ENCODE results near the gene OPCML. TPM values are rescaled to one million over a fixed set of nuclear protein-coding genes. Genes with fewer than 3 reads are reported as not detected.

The OPCML gene
- total and polyA plus RNA-seq, 2 of the 13 experiments (the other 11 are each of a cell fraction or from before 2014, with no cell fraction given) = not detected

DNA sequence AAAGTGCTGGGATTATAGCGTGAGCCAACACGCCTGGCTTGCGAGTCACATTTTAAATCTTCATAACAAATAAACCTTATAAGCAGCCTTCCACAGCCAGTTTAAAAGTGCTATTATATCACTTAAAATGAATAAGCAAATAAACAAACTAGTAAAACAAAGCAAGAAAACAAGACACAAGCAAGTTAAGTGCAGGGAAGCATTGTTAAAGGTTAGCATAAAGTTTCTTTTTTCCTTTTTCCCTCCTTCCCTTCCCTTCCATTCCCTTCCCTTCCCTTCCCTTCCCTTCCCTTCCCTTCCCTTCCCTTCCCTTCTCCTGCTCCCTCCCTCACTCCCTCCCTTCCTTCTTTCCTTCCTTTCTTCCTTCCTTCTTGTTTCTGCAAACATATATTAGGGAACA lies 278.7 kb downstream of the OPCML start:
- no peak overlapping the region for H2AFZ ChIP-seq (ENCODE audit: low read length)
- no peaks in the 10 kb centered on the region for H3K36me3 ChIP-seq (replicated peaks in 1 of 2; ENCODE audit: control insufficient read depth in 1 of 2, insufficient read depth in 2 of 2, low read length in 2 of 2)
- DNase-seq (ENCODE audit: low spot score) = no peak
- H3K9ac ChIP-seq (ENCODE audit: insufficient read depth, low read depth, low read length) = no peak overlapping the region
- in situ Hi-C loops (cut with HindIII; ENCODE audit: extremely low pct_ligation_motif_present, low pct_unique_long_range_greater_than_20kb) = no loop called here
- no peak overlapping the region for H3K27ac ChIP-seq (ENCODE audit: extremely low read length, insufficient read depth, low read length)
- H3K4me3 ChIP-seq (replicated peaks in 1 of 3; ENCODE audit: insufficient read depth in 1 of 3, low read depth in 2 of 3, low read length in 3 of 3) = no peak overlapping the region
- no peak overlapping the region for H3K4me2 ChIP-seq (ENCODE audit: low read depth, low read length)
- no peak for TF ChIP-seq ZNF761 (CRISPR knock-in tag; conservative IDR thresholded peaks at IDR 0.05)
- peak; percentile 94 for TF ChIP-seq HNRNPK (IDR thresholded peaks at IDR 0.05; ENCODE audit: low read depth, low read length, poor library complexity, severe bottlenecking)
- H4K20me1 ChIP-seq (ENCODE audit: insufficient read depth, low read length) = no peaks in the 10 kb centered on the region
- POLR2A ChIA-PET = no interaction called here
- H3K27me3 ChIP-seq (ENCODE audit: control insufficient read depth in 1 of 2, insufficient read depth in 2 of 2, low read length in 2 of 2) = no peaks in the 10 kb centered on the region; a peak in 1 of 5 replicates
- ATAC-seq = no peak
- H3K79me2 ChIP-seq (ENCODE audit: insufficient read depth, low read length) = no peaks in the 10 kb centered on the region
- WGBS (ENCODE audit: low lambda C conversion rate) = 40% methylated on average over 3 of the region's 3 CpGs
- CTCF ChIA-PET (ENCODE audit: low intra/inter-chr PET ratio, low total read pairs) = no interaction called here
- H3K4me1 ChIP-seq (ENCODE audit: insufficient read depth, low read length) = no peaks in the 10 kb centered on the region
- no TSS peak for BruUV-seq (replicated peaks)
- no peaks in the 10 kb centered on the region for H3K9me3 ChIP-seq (ENCODE audit: low read length)
- no peak for FAIRE-seq
- intact Hi-C loops (cut with micrococcal nuclease; ENCODE audit: unreplicated experiment) = no loop called here

DNA sequence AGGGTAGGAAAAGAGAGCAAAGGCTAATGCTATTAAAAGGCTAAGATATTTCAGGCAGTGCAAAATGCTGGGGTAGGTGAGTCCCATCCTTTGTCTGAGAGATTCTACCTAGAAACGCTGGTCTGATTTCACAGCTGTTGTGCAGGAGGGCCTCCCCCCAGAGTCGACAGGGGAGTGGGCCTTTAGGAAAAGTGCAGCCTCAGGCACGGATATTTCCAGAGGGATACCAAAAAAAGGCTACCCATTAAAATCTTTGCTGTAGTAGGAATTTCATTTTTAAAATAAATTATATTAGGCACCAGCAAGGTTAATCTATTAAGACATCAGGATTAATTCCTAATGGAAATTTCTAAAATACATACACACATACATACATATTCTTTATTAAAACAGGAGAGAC lies 280.5 kb downstream of the OPCML start:
- Histone ChIP-seq H3K4me2 (ENCODE audit: low read depth, low read length) (no peak overlapping the region), H4K20me1 (ENCODE audit: insufficient read depth, low read length) (no peaks in the 10 kb centered on the region), H3K9ac (ENCODE audit: insufficient read depth, low read depth, low read length) (no peak overlapping the region), H3K4me1 (ENCODE audit: insufficient read depth, low read length) (no peaks in the 10 kb centered on the region), H3K27me3 (ENCODE audit: control insufficient read depth in 1 of 2, insufficient read depth in 2 of 2, low read length in 2 of 2) (no peaks in the 10 kb centered on the region; a peak in 1 of 5 replicates), H2AFZ (ENCODE audit: low read length) (no peak overlapping the region), H3K79me2 (ENCODE audit: insufficient read depth, low read length) (no peaks in the 10 kb centered on the region), H3K36me3 (replicated peaks in 1 of 2; ENCODE audit: control insufficient read depth in 1 of 2, insufficient read depth in 2 of 2, low read length in 2 of 2) (no peaks in the 10 kb centered on the region), H3K4me3 (replicated peaks in 1 of 3; ENCODE audit: insufficient read depth in 1 of 3, low read depth in 2 of 3, low read length in 3 of 3) (no peak overlapping the region), H3K27ac (ENCODE audit: extremely low read length, insufficient read depth, low read length) (no peak overlapping the region), H3K9me3 (ENCODE audit: low read length) (no peaks in the 10 kb centered on the region)
- TF ChIP-seq PRPF4 (IDR thresholded peaks at IDR 0.05; ENCODE audit: low read depth, low read length, poor library complexity, severe bottlenecking) (no peak), FOXA1 (IDR thresholded peaks at IDR 0.05) (no peak), FOXA1 (CRISPR knock-in tag; IDR thresholded peaks at IDR 0.05) (no peak), NR3C1 (CRISPR knock-in tag; IDR thresholded peaks at IDR 0.05) (no peak), ZNF792 (CRISPR knock-in tag; IDR thresholded peaks at IDR 0.05) (no peak), IRX3 (CRISPR knock-in tag; IDR thresholded peaks at IDR 0.05; ENCODE audit: borderline replicate concordance, low read depth) (no peak), ZNF530 (CRISPR knock-in tag; IDR thresholded peaks at IDR 0.05; ENCODE audit: low read depth) (no peak)
- TF ChIP-seq, protein P1, sequence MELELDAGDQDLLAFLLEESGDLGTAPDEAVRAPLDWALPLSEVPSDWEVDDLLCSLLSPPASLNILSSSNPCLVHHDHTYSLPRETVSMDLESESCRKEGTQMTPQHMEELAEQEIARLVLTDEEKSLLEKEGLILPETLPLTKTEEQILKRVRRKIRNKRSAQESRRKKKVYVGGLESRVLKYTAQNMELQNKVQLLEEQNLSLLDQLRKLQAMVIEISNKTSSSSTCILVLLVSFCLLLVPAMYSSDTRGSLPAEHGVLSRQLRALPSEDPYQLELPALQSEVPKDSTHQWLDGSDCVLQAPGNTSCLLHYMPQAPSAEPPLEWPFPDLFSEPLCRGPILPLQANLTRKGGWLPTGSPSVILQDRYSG (CRISPR knock-in tag; IDR thresholded peaks at IDR 0.05) = no peak
- POLR2A ChIA-PET = no interaction called here
- no peak for DNase-seq (ENCODE audit: low spot score)
- in situ Hi-C loops (cut with HindIII; ENCODE audit: extremely low pct_ligation_motif_present, low pct_unique_long_range_greater_than_20kb) = no loop called here
- no peak for ATAC-seq
- intact Hi-C loops (cut with micrococcal nuclease; ENCODE audit: unreplicated experiment) = no loop called here
- no TSS peak for BruUV-seq (replicated peaks)
- CTCF ChIA-PET (ENCODE audit: low intra/inter-chr PET ratio, low total read pairs) = no interaction called here
- no peak for FAIRE-seq
- 0% methylated on average over 3 of the region's 3 CpGs for WGBS (ENCODE audit: low lambda C conversion rate)

All from HepG2 (cell line).